GM23338 (cell line): Measurements from ENCODE around the gene DDX20. TPM values are rescaled to one million over a fixed set of nuclear protein-coding genes. Genes with fewer than 3 reads are reported as not detected.

Experiments used
- ATAC-seq: fragments of 200-7000 bp; cut with Tn5 transposase; 3 replicates; pipeline ENCODE4 v1.9.1; 2020
- DNase-seq: peaks from one replicate; pipeline ENCODE4 v3.0.0-alpha.2; 2015; ENCODE audit warnings: low spot score
- H2AFZ ChIP-seq: fragments of 200-600 bp; sonication (generic); 2 replicates; pipeline ENCODE4 v1.8.0; 2016; ENCODE audit warnings: antibody characterized with exemption, mild to moderate bottlenecking, moderate library complexity
- H3F3A ChIP-seq: fragments of 200-600 bp; sonication (generic); replicated peaks from 2 replicates; pipeline ENCODE4 v1.8.0; 2017; ENCODE audit warnings: antibody characterized with exemption, mixed run types, low read depth
- H3K27ac ChIP-seq: fragments of 200-600 bp; sonication (generic); 2 replicates; pipeline ENCODE4 v1.6.1; 2016; ENCODE audit warnings: low read depth
- H3K27me3 ChIP-seq: fragments of 200-600 bp; sonication (generic); 2 replicates; pipeline ENCODE4 v1.8.0; 2016; ENCODE audit warnings: mild to moderate bottlenecking, mixed run types, moderate library complexity; ENCODE audit not compliant: insufficient read depth
- H3K36me3 ChIP-seq: fragments of 200-600 bp; sonication (generic); 2 replicates; pipeline ENCODE4 v1.8.0; 2016; ENCODE audit warnings: mild to moderate bottlenecking; ENCODE audit not compliant: insufficient read depth
- H3K4me1 ChIP-seq: fragments of 200-600 bp; sonication (generic); 2 replicates; pipeline ENCODE4 v1.8.0; 2016; ENCODE audit warnings: mild to moderate bottlenecking, moderate library complexity; ENCODE audit not compliant: insufficient read depth
- H3K4me2 ChIP-seq: fragments of 200-600 bp; sonication (generic); 2 replicates; pipeline ENCODE4 v1.7.1; 2017; ENCODE audit warnings: mixed run types
- H3K4me3 ChIP-seq: fragments of 200-600 bp; sonication (generic); 2 replicates; pipeline ENCODE4 v1.6.1; 2016; ENCODE audit warnings: mixed run types
- H3K79me2 ChIP-seq: fragments of 200-600 bp; sonication (generic); replicated peaks from 2 replicates; pipeline ENCODE4 v1.8.0; 2017; ENCODE audit warnings: mild to moderate bottlenecking; ENCODE audit not compliant: insufficient read depth
- H3K9me2 ChIP-seq: fragments of 200-600 bp; sonication (generic); 2 replicates; pipeline ENCODE4 v1.8.0; 2017; ENCODE audit not compliant: insufficient read depth
- H4K20me1 ChIP-seq: fragments of 200-600 bp; sonication (generic); replicated peaks from 2 replicates; pipeline ENCODE4 v1.8.0; 2017; ENCODE audit warnings: mild to moderate bottlenecking; ENCODE audit not compliant: insufficient read depth
- H3K27ac Mint-ChIP-seq: 2 replicates; pipeline ENCODE4 v1.8.0; 2020; ENCODE audit warnings: inconsistent platforms, mild to moderate bottlenecking, moderate library complexity, mixed read lengths
- H3K27me3 Mint-ChIP-seq: 3 replicates; pipeline ENCODE4 v1.8.0; 2022; ENCODE audit warnings: low read depth, mild to moderate bottlenecking, moderate library complexity, mixed read lengths, inconsistent platforms; ENCODE audit not compliant: insufficient read depth, poor library complexity
- H3K36me3 Mint-ChIP-seq: 3 replicates; pipeline ENCODE4 v1.8.0; 2021; ENCODE audit warnings: low read depth, mild to moderate bottlenecking, inconsistent platforms, moderate library complexity, mixed read lengths
- H3K4me1 Mint-ChIP-seq: 3 replicates; pipeline ENCODE4 v1.8.0; 2020; ENCODE audit warnings: mild to moderate bottlenecking, inconsistent platforms, mixed read lengths
- H3K4me3 Mint-ChIP-seq: 3 replicates; pipeline ENCODE4 v1.8.0; 2021; ENCODE audit warnings: moderate library complexity, mild to moderate bottlenecking, inconsistent platforms, mixed read lengths
- H3K9me3 Mint-ChIP-seq: 3 replicates; pipeline ENCODE4 v1.8.0; 2020; ENCODE audit warnings: moderate library complexity, mild to moderate bottlenecking, inconsistent platforms, mixed read lengths
- NANOG ChIP-seq: IDR thresholded peaks from 2 replicates; pipeline ENCODE4 v1.6.1; 2016; ENCODE audit warnings: antibody characterized with exemption, borderline replicate concordance
- POLR2AphosphoS5 ChIP-seq: IDR thresholded peaks from 2 replicates; pipeline ENCODE4 v1.6.1; 2016; ENCODE audit warnings: antibody characterized with exemption, low read depth
- REST ChIP-seq: IDR thresholded peaks from one replicate; pipeline ENCODE4 v1.6.1; 2018; ENCODE audit warnings: antibody characterized with exemption; ENCODE audit not compliant: unreplicated experiment
- STAT1 ChIP-seq: IDR thresholded peaks from one replicate; pipeline ENCODE4 v1.6.1; 2016; ENCODE audit warnings: antibody characterized with exemption; ENCODE audit not compliant: unreplicated experiment
- ZNF114 ChIP-seq: fragments of 250-450 bp; sonication (Bioruptor Pico); IDR thresholded peaks from 2 replicates; pipeline ENCODE4 v1.5.0; 2020; ENCODE audit warnings: mild to moderate bottlenecking, moderate library complexity
- ZNF331 ChIP-seq: fragments of 250-450 bp; sonication (Bioruptor Pico); IDR thresholded peaks from 2 replicates; pipeline ENCODE4 v1.5.0; 2020; ENCODE audit warnings: low read depth, mild to moderate bottlenecking, moderate library complexity
- ZNF462 ChIP-seq: fragments of 250-450 bp; sonication (Bioruptor Pico); IDR thresholded peaks from 2 replicates; pipeline ENCODE4 v1.5.0; 2020; ENCODE audit warnings: mild to moderate bottlenecking, moderate library complexity
- polyA plus RNA-seq: library from polyadenylated mRNA; unstranded; fragments of >200 nt; fragmentation: Nextera tagmentation; extraction: Ambion mirVana; gene quantifications from 2 replicates; pipeline ENCODE4 v1.2.1, GENCODE V29; 2016
- total RNA-seq: library from RNA; depleted of rRNA; stranded (reverse); fragments of >200 nt; shearing (Covaris generic); gene quantifications from 2 replicates; pipeline ENCODE4 v1.2.3, GENCODE V29; 2014

DDX20 gene
- total and polyA plus RNA-seq, 2 experiments from 2014 or later = 11.9 to 54.4 TPM

- TF ChIP-seq ZNF462 (CRISPR knock-in tag) = no peak
- no peak for TF ChIP-seq STAT1
- TF ChIP-seq ZNF331 = no peak
- TF ChIP-seq NANOG = no peak
- TF ChIP-seq REST = no peak
Measured at GRCh38 chr1:111778066-111778465, 22.4 kb downstream of the DDX20 start (continued).

GRCh38 chr1:111778541-111779051 lies 22.9 kb downstream of the DDX20 start:
- peaks cover 1% of the 10 kb centered on the region for H3K27me3 Mint-ChIP-seq
- Histone ChIP-seq H3K27ac (peak overlapping the region; percentile 14; the same call in 1 of the 2 replicates), H3K4me3 (no peak overlapping the region), H3K36me3 (no peaks in the 10 kb centered on the region), H4K20me1 (no peaks in the 10 kb centered on the region), H3F3A (no peaks in the 10 kb centered on the region), H3K4me2 (no peak overlapping the region), H3K4me1 (peaks cover 3% of the 10 kb centered on the region; the same call in 1 of the 2 replicates), H3K9me2 (peaks cover 15% of the 10 kb centered on the region), H2AFZ (no peak overlapping the region), H3K79me2 (no peaks in the 10 kb centered on the region), H3K27me3 (no peaks in the 10 kb centered on the region)
- H3K36me3 Mint-ChIP-seq = no peaks in the 10 kb centered on the region
- no peaks in the 10 kb centered on the region; the same call in 1 of the 3 replicates for H3K9me3 Mint-ChIP-seq
- no peak overlapping the region for H3K4me3 Mint-ChIP-seq
- peaks cover 25% of the 10 kb centered on the region; the same call in 2 of the 3 replicates for H3K4me1 Mint-ChIP-seq
- DNase-seq = peak; percentile 83
- peak; percentile 69 for ATAC-seq
- no peak overlapping the region for H3K27ac Mint-ChIP-seq
- TF ChIP-seq POLR2AphosphoS5 = no peak
- no peak for TF ChIP-seq ZNF114 (CRISPR knock-in tag)
- no peak for TF ChIP-seq STAT1
